Measurements from ENCODE around the gene MOB1A. TPM values are rescaled to one million over a fixed set of nuclear protein-coding genes. Genes with fewer than 3 reads are reported as not detected.
A peak's percentile ranks its signal among the peaks of the same experiment; 100 is the strongest.

Gene MOB1A
- 96.1 and 96.3 TPM in 2 replicates for total RNA-seq
- long read RNA-seq, full-length matches to known transcripts = 200 of 256 reads
- long read RNA-seq, partial matches to known transcripts = 1 of 256 reads
- long read RNA-seq, other reads (novel, unspliced or antisense) = 55 of 256 reads

- Mint-ChIP-seq H3K4me3 (ENCODE audit: unreplicated experiment) (peak within 1 kb of the TSS; percentile 80), H3K27ac (ENCODE audit: unreplicated experiment) (peak within 1 kb of the TSS; percentile 77), H3K4me1 (ENCODE audit: unreplicated experiment) (peaks cover 27% of the 10 kb centered on the region), H3K36me3 (ENCODE audit: unreplicated experiment) (no peaks in the 10 kb centered on the region), H3K9me3 (ENCODE audit: unreplicated experiment) (no peaks in the 10 kb centered on the region), H3K27me3 (ENCODE audit: unreplicated experiment) (no peaks in the 10 kb centered on the region)
- DNase-seq (ENCODE audit: extremely low spot score, unreplicated experiment) = peak; percentile 99
- no peak for TF ChIP-seq CTCF (IDR thresholded peaks at IDR 0.05)
Measured at GRCh38 chr2:74178211-74179062, at the start of gene MOB1A. MOB1A (minus strand) TSS chr2:74178879; CDS start chr2:74178674, 205 bp downstream.

- no peak for DNase-seq (ENCODE audit: extremely low spot score, unreplicated experiment)
- no peak for TF ChIP-seq CTCF (IDR thresholded peaks at IDR 0.05)
- no peaks in the 10 kb centered on the region for H3K9me3 Mint-ChIP-seq (ENCODE audit: unreplicated experiment)
- H3K36me3 Mint-ChIP-seq (ENCODE audit: unreplicated experiment) = no peaks in the 10 kb centered on the region
- peaks cover 7% of the 10 kb centered on the region for H3K4me1 Mint-ChIP-seq (ENCODE audit: unreplicated experiment)
- no peaks in the 10 kb centered on the region for H3K27me3 Mint-ChIP-seq (ENCODE audit: unreplicated experiment)
- no peak overlapping the region for H3K27ac Mint-ChIP-seq (ENCODE audit: unreplicated experiment)
- H3K4me3 Mint-ChIP-seq (ENCODE audit: unreplicated experiment) = no peak overlapping the region
Measured at GRCh38 chr2:74227646-74228045, 49.0 kb upstream of the MOB1A start.

GRCh38 chr2:74226648-74227213 is 48.1 kb upstream of the MOB1A start:
- Mint-ChIP-seq H3K9me3 (ENCODE audit: unreplicated experiment) (no peaks in the 10 kb centered on the region), H3K27me3 (ENCODE audit: unreplicated experiment) (no peaks in the 10 kb centered on the region), H3K4me1 (ENCODE audit: unreplicated experiment) (peaks cover 7% of the 10 kb centered on the region), H3K36me3 (ENCODE audit: unreplicated experiment) (no peaks in the 10 kb centered on the region), H3K27ac (ENCODE audit: unreplicated experiment) (no peak overlapping the region), H3K4me3 (ENCODE audit: unreplicated experiment) (no peak overlapping the region)
- DNase-seq (ENCODE audit: extremely low spot score, unreplicated experiment) = no peak
- TF ChIP-seq CTCF (IDR thresholded peaks at IDR 0.05) = no peak

- Mint-ChIP-seq H3K4me1 (ENCODE audit: unreplicated experiment) (peaks cover 7% of the 10 kb centered on the region), H3K9me3 (ENCODE audit: unreplicated experiment) (no peaks in the 10 kb centered on the region), H3K27me3 (ENCODE audit: unreplicated experiment) (no peaks in the 10 kb centered on the region), H3K27ac (ENCODE audit: unreplicated experiment) (no peak overlapping the region), H3K4me3 (ENCODE audit: unreplicated experiment) (no peak overlapping the region), H3K36me3 (ENCODE audit: unreplicated experiment) (peaks cover 7% of the 10 kb centered on the region)
- TF ChIP-seq CTCF (IDR thresholded peaks at IDR 0.05) = no peak
- DNase-seq (ENCODE audit: extremely low spot score, unreplicated experiment) = no peak
Measured at GRCh38 chr2:74225698-74226459, 47.2 kb upstream of the MOB1A start.

Data from osteocyte (in vitro differentiated cells).